GM18502 (cell line): ENCODE results near the gene MPL.

Source experiments
- ATAC-seq: cut with Tn5 transposase; IDR thresholded peaks from one replicate; pipeline ENCODE4 v1.9.1; 2021; ENCODE audit warnings: mild to moderate bottlenecking; ENCODE audit not compliant: unreplicated experiment, poor library complexity

Gene MPL

GRCh38 chr1:43402089-43402865, 64.7 kb downstream of the MPL start:
- ATAC-seq: no peak
